Measurements from ENCODE around the gene DNAJB12. TPM values are rescaled to one million over a fixed set of nuclear protein-coding genes. Genes with fewer than 3 reads are reported as not detected.
"Not testable (repeated sequence)": the region's sequence is repeated elsewhere in the genome, so short reads cannot be mapped to it uniquely, and the experiment has no call there.

Gene DNAJB12
- total RNA-seq (2022): 64.7 and 68.1 TPM in 2 replicates
- percentile 82 among the genes with signal in this experiment for Bru-seq, nascent RNA
- percentile 89 among the genes with signal in this experiment for BruChase-seq, experiment 1, labeled RNA remaining after a 6-hour chase
- BruChase-seq, experiment 2, labeled RNA remaining after a 2-hour chase: percentile 83 among the genes with signal in this experiment
- long read RNA-seq, full-length matches to known transcripts: 60 of 204 reads
- long read RNA-seq, partial matches to known transcripts: 72 of 204 reads
- long read RNA-seq, other reads (novel, unspliced or antisense): 72 of 204 reads

DNA sequence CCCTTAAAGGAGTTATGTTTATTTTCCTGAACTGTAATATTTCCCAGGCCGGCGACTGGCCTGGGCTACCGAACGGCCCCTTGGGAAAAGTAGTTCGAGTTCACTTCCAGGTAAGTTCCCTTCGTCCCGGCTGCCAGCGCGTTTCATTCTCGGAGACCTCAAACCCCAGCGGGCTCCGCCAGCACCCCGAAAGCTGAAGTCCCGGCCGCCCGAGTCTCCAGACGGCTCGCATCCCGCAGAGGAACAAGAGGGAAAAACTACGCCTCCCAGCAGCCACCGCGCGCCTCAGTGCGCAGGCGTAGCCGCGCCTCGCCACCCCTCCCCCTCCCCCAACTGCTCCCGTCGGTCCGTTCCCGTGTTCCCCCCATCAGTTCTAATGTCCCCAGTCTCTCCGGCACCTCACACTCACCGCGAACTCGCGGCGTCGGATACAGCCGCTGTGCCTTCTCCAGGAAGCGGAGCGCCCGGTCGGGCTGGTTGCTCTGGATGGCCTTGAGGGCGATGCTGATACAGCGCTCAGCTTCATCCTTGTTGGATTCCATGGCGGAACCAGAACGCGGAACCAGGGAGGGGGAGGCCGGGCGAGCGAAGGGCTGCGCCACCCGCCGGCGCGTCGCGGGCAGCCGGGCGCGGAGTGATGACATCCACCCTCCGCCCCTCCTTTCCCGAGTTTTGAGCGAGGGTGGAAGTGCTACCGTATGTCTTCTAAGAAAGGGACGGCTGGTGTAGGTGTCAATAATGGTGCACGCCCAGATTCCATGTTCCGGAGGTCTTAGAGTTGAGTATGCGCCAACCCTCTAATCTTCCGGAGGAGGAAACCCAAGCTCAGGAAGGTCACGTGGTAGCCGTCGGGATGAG lies at the start of gene DNAJB12:
TSS of gene DNAJB12 (minus strand) at position 564 of the 858 bp plus-strand sequence. CDS start at position 542, 22 bp downstream.
- peak; percentile 93 for DNase-seq (ENCODE audit: unreplicated experiment)
- CTCF ChIA-PET: interaction anchor here (0.5 to 1.4 kb wide), 2 partner anchors 10 to 356 kb away, joined by 3 to 7 read pairs; no protein-coding TSS in a partner anchor

DNA sequence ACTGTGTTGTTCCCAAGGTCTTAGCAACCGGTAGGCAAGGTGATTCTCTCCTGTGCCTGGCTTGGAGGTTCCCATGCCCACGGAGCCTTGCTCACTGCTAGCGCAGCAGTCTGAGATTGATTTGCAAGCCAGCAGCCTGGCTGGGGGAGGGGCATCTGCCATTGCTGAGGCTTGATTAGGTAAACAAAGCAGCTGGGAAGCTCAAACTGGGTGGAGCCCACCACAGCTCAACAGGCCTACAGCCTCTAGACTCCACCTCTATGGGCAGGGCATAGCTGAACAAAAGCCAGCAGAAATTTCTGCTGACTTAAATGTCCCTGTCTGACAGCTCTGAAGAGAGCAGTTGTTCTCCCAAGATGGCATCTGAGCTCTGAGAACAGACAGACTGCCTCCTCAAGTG lies 40.9 kb upstream of the DNAJB12 start:
- CTCF ChIA-PET; BruUV-seq (replicated peaks); H3K27me3 Mint-ChIP-seq (ENCODE audit: insufficient read depth, unreplicated experiment); H3K27ac Mint-ChIP-seq (ENCODE audit: low read depth, unreplicated experiment); H3K4me1 Mint-ChIP-seq (ENCODE audit: insufficient read depth, unreplicated experiment); H3K4me3 Mint-ChIP-seq (ENCODE audit: unreplicated experiment); DNase-seq (ENCODE audit: unreplicated experiment); H3K9me3 Mint-ChIP-seq (ENCODE audit: unreplicated experiment); POLR2A ChIA-PET; intact Hi-C loops (cut with micrococcal nuclease): not testable (repeated sequence)
- H3K36me3 Mint-ChIP-seq (ENCODE audit: insufficient read depth, unreplicated experiment): peaks cover 11% of the 10 kb centered on the region

More for the DNA sequence above, at the start of gene DNAJB12:
- Mint-ChIP-seq H3K9me3 (ENCODE audit: unreplicated experiment) (no peaks in the 10 kb centered on the region), H3K27me3 (ENCODE audit: insufficient read depth, unreplicated experiment) (no peaks in the 10 kb centered on the region), H3K27ac (ENCODE audit: low read depth, unreplicated experiment) (peak within 1 kb of the TSS; percentile 86), H3K4me1 (ENCODE audit: insufficient read depth, unreplicated experiment) (peaks cover 35% of the 10 kb centered on the region), H3K36me3 (ENCODE audit: insufficient read depth, unreplicated experiment) (peaks cover 12% of the 10 kb centered on the region), H3K4me3 (ENCODE audit: unreplicated experiment) (peak within 1 kb of the TSS; percentile 80)
- intact Hi-C loops (cut with micrococcal nuclease): no loop called here
- TSS peak; percentile 53 for BruUV-seq (replicated peaks)
- TF ChIP-seq, protein P1, sequence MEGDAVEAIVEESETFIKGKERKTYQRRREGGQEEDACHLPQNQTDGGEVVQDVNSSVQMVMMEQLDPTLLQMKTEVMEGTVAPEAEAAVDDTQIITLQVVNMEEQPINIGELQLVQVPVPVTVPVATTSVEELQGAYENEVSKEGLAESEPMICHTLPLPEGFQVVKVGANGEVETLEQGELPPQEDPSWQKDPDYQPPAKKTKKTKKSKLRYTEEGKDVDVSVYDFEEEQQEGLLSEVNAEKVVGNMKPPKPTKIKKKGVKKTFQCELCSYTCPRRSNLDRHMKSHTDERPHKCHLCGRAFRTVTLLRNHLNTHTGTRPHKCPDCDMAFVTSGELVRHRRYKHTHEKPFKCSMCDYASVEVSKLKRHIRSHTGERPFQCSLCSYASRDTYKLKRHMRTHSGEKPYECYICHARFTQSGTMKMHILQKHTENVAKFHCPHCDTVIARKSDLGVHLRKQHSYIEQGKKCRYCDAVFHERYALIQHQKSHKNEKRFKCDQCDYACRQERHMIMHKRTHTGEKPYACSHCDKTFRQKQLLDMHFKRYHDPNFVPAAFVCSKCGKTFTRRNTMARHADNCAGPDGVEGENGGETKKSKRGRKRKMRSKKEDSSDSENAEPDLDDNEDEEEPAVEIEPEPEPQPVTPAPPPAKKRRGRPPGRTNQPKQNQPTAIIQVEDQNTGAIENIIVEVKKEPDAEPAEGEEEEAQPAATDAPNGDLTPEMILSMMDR (IDR thresholded peaks at IDR 0.05; ENCODE audit: unreplicated experiment): no peak
- POLR2A ChIA-PET: interaction anchor here (0.6 to 2.8 kb wide), 17 partner anchors 9 to 1026 kb away, joined by 3 to 20 read pairs (median 5); partner anchors contain the start of genes NUDT13 and P4HA1

GRCh38 chr10:72392571-72392970 lies 37.9 kb upstream of the DNAJB12 start:
- POLR2A ChIA-PET: no interaction called here
- TF ChIP-seq, protein P1 (IDR thresholded peaks at IDR 0.05; ENCODE audit: unreplicated experiment): no peak
- BruUV-seq (replicated peaks): no TSS peak
- CTCF ChIA-PET: interaction anchor here (0.9 kb wide), 1 partner anchor 30 kb away, joined by 3 read pairs; no protein-coding TSS in a partner anchor
- no peaks in the 10 kb centered on the region for H3K4me1 Mint-ChIP-seq (ENCODE audit: insufficient read depth, unreplicated experiment)
- intact Hi-C loops (cut with micrococcal nuclease): no loop called here
- peaks cover 17% of the 10 kb centered on the region for H3K36me3 Mint-ChIP-seq (ENCODE audit: insufficient read depth, unreplicated experiment)
- H3K27ac Mint-ChIP-seq (ENCODE audit: low read depth, unreplicated experiment): no peak overlapping the region
- no peak overlapping the region for H3K4me3 Mint-ChIP-seq (ENCODE audit: unreplicated experiment)
- H3K9me3 Mint-ChIP-seq (ENCODE audit: unreplicated experiment): no peaks in the 10 kb centered on the region
- no peak for DNase-seq (ENCODE audit: unreplicated experiment)
- H3K27me3 Mint-ChIP-seq (ENCODE audit: insufficient read depth, unreplicated experiment): no peaks in the 10 kb centered on the region

DNA sequence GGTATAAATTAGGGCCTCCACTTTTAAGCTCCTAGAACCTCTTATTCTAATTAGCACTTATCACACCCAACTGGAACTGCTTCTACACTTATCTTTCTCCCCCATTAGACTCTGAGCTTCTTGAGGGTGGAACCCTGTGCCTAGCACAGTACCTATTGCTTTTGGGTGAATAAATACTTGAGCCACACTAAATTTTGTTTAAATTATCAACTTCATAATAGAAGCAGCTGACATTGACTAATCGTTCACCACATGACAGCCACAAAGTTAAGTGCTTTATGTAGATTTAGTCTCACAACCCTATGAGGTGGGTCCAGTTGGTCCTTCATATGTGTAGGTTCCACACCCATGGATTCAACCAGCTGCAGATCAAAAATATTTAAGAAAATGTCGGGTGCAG lies 36.0 kb upstream of the DNAJB12 start:
- DNase-seq (ENCODE audit: unreplicated experiment): no peak
- H3K27me3 Mint-ChIP-seq (ENCODE audit: insufficient read depth, unreplicated experiment): no peaks in the 10 kb centered on the region
- H3K27ac Mint-ChIP-seq (ENCODE audit: low read depth, unreplicated experiment): no peak overlapping the region
- POLR2A ChIA-PET: no interaction called here
- CTCF ChIA-PET: no interaction called here
- no TSS peak for BruUV-seq (replicated peaks)
- TF ChIP-seq, protein P1 (IDR thresholded peaks at IDR 0.05; ENCODE audit: unreplicated experiment): no peak
- no peaks in the 10 kb centered on the region for H3K9me3 Mint-ChIP-seq (ENCODE audit: unreplicated experiment)
- peaks cover 7% of the 10 kb centered on the region for H3K4me1 Mint-ChIP-seq (ENCODE audit: insufficient read depth, unreplicated experiment)
- H3K4me3 Mint-ChIP-seq (ENCODE audit: unreplicated experiment): no peak overlapping the region
- intact Hi-C loops (cut with micrococcal nuclease): no loop called here
- peaks cover 17% of the 10 kb centered on the region for H3K36me3 Mint-ChIP-seq (ENCODE audit: insufficient read depth, unreplicated experiment)

Measured in MCF 10A (cell line).